Limb (tissue), 2 donors: ENCODE data around the gene LMOD2.
A peak's percentile ranks its signal among the peaks of the same experiment; 100 is the strongest.

Experiments used
- DNase-seq, 2 donors: peaks; one replicate each; pipeline ENCODE4 v3.0.0-alpha.2; 2016; ENCODE audit errors: extremely low spot score in 2 of 2

LMOD2 gene

DNA sequence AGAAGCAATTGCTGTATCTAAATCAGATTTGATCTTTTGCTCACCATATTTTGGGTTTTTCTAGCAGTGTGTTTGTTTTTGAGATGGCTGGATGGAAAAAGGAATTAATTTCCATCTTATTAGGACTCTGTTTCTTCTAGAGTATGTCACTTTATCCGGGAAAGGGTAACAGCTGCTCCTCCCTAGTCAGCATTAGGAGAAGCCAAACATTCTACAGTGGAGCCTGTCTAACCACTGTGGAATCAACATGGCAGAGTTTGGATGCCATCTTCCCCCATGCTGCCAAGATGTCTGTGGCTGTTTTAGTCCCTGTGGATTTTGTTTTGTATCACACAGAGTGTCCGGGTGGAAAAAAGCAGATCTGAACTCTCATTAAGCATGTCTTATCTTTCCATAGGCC is 16.0 kb upstream of the LMOD2 start:
- no peak for DNase-seq

DNA sequence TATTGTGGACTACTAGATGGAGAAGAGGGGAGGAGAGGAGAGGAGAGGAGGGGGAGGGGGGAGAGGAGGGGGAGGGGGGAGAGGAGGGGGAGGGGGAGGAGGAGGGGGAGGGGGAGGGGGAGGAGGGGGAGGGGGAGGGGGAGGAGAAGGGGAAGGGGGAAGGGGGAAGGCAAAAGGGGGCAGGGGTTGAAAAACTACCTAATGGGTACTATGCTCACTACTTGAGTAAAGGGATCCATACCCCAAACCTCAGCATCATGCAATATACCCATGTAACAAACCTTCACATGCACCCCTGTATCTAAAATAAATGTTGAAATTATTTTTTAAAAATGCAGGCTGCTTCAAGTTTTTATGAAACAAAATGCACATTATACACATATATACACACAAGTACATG is 15.1 kb upstream of the LMOD2 start:
- DNase-seq = no peak

DNA sequence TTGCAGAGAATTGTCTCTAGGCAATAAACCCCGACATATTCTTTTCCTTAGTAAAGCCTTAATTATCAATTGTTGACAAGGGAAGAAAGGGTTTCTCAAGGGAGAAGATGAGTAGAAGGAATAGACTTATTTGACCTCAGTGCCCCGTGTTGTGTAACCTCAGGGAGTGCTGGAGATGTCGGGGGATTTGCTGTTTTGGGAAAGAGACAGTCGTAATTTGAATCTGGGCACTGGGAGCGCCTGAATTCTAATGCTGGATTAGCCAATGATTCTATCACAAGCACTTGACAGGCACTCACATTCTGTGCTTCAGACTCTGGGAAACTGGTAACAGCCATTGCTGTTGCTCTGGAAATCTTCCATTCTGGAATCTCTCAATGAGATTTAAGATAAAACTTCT is 13.8 kb upstream of the LMOD2 start:
- no peak for DNase-seq

DNA sequence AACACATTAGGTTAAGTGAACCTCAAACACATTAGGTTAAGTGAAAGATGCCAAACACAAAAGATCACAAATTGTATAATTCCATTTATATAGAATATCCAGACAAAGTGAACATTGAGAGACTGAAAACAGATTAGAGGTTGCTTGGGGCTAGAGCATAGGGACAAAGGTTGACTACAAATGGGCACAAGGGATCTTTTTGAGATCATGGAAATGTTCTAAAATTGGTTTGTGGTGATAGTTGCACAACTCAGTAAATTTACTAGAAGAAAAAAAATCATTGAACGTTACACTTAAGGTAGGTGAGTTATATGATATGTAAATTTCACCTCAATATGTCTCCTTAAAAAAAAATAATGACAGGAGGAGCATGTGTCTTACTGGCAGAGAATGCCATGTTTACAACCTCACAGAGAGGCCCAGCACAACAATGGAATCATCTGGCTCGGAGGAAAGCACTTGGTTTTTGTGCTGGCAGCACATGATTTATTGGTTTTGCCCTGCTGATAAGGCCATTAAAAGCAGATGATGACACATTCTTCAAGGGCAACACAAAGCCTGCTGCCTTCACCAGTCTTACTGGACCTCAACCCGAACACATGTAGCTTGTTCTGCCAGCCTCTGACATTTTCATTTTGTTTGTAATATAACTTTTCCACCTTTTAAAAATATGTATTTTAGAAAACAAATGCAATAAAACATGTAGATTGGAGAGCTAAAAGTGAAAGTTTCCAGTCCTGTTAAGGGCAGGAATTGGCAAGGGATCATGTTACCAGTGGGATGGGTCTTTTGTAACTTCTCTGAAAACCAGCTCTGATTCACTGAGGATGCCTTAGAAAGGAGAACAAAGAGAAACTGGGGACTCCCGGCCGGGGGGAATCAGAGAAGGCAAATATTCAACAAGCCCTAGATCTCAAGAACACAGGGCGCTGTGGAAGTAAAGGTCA is 11.9 kb upstream of the LMOD2 start:
- peak in 1 of 2 donors; percentile 16 for DNase-seq

DNA sequence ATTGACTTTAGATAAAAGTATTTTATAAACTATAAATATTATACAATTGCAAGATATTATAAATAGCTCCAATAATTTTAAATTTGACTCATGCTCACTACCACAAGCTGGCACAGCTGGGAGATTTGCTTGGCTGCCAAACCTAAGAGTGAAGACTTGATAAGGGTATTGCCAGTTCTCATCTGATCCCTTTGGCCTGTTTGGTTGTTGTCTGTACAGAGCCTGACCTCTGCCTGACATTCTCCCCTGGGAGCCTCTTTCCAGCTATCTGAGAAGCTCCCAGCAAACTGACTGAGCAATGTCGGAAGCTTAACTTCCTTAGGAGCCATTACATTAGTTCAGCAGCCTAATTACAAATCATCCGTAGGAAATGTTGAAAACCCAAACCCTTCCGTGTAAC is 10.2 kb upstream of the LMOD2 start:
- no peak for DNase-seq

DNA sequence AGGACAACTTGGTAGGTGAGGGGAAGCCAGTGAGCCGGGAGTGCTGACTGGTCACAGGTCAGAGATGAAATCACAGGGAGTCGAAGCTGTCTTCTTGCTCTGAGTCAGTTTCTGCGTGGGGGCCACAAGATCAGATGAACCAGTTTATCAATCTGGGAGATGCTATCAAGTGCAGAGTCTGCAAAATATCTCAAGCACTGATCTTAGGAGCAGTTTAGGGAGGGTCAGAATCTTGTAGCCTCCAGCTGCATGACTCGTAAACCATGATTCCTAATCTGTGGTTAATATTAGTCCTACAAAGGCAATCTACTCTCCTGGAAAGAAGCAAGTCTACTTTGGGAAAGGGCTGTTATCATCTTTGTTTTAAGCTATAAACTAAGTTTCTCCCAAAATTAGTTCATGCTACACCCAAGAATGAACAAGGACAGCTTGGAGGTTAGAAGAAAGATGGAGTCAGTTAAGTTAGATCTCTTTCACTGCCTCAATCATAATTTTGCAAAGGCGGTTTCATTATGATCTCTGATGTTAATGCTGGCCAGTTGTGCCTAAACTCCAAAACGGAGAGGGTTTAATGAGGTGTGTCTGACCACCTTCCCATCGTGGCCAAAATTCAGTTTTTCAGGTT is 8.4 kb upstream of the LMOD2 start:
- DNase-seq = no peak

DNA sequence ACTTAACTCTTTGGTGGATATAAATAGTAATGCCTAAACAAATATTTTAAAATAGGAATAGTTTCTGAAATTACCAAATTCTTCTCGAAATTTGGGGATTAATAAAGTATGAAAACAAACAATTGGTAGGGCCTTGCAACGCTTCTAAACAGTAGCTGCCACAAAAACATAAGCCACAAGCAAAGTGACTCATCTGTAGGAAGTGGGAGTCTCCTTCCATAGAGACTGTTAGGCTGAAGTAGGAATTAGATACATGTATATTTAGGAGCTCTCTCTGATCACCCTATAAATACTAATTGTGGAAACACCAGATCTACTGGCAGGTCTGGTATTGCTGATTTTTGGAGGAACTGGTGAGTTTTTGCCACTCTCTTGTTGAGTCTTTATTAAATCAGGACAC is 5.7 kb upstream of the LMOD2 start:
- no peak for DNase-seq

DNA sequence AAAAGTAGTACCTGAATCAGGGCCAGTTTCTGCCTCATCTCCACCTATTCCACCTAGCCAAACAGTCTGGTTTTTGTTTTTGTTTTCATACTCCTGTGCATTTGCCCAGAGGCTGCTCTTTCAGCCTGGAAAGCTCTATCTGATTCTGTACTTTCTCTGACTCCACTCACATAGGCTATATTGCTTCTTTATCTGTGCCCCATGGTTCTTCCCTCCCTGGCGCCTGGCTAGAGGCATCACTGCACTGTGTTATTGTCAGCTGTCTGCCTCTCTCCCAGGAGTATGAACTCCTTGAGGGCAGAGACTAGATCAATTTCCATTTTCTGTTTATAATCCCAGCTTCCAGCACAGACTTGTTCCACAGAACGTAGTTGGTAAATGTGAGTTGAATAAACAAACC is 5.1 kb upstream of the LMOD2 start:
- DNase-seq = no peak

DNA sequence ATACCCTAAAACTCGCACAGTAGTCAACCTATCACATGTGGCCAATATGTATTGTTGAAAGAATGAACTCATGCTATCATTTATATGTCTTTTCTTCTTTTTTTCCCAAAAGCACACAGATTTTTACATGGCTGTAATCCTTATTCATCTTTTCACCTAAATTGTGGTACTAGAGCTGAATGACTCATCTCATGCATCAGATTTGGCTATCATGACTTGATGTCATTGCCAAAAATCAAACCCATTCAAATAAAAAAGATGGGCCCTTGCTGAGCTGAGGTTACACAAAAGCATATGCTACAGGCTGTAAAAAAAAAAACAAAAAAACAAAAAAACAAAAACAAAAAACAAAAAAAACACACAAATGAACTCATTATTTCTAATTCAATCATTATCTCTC is 3.3 kb upstream of the LMOD2 start:
- no peak for DNase-seq

DNA sequence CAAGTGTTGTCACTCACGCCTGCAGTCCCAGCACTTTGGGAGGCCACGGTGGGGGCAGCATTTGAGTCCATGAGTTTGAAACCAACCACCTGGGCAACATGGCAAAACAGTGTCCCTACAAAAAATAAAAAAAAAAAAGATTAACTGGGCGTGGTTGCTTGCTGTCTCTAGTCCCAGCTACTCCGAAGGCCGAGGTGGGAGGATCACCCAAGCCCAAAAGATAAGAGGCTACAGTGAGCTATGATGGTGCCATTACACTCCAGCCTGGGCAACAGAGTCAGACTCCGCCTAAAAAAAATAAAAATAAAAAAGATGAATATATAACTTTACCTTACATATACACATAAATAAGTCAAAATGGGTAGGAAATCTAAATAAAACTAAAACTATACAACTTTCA is 2.5 kb upstream of the LMOD2 start:
- DNase-seq = no peak

DNA sequence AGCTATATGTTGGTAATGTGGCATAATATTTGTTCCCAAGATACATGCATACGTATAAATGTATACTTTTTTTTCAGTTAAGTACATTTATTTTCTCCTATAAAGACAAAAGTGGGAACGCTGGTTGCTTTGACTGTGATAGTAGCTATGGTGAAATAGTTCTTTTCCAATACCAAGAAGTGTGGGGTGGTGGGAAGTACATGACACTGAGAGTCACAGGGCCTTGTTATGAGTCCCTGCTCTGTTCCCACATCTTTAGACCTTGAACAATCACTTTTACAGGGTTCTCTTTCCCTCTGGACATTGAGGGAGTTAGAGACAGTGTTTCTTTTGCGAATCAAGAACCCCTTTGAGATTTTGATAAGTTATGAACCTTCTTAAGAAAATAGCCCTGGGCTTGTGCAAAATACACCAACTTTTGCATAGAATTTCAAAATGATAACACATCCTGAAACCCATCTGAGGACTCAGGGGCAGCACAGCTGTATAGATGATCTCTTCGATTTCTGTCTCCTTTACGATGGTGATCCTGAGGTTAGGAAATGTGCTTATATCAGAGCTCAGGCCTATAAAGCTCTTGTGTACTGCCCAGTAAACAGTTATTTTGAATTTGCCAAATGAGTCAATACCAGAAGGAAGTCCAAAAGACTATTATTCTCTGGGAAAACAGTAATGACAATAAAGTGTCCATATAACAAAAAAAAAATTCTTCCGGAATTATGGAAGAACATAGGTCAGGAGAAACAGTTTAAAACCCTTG is 1.1 kb downstream of the LMOD2 start:
- DNase-seq = no peak

DNA sequence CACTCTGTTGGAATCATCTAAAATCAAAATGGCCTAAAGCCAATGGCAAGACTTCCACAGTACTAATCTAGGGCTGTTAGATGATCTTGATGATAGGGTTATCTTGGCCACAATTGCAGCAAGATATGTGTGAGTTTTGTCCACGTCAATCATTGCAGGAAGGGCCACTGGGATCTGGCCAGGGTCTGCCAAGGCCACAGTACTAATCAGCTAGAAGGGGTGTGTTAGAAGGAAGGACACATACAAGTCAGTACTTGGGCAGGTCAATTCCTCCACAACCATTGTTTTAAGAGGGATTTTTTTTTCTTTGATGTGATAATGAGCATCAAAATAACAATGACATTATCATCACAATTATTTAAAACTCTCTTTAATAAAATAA is 1.6 kb downstream of the LMOD2 start:
- no peak for DNase-seq

DNA sequence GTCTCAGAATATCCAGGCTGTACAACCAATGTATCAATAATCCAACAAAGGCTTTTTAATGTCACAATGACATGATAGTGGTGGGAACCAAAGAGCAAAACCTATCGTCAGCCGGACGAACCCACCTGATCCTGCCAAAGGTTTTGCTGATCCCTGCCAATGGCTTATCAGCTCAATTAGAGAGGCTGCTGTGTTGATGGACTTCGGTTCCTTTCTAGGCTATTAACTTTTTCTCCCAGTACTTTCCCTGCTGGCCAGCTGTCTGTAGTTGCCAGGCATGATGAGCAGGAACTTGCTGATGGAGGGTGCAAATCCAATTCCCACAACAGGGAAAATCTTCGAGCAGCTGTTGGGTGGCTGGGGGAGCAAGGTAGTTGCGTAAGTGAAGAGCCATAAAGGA is 2.4 kb downstream of the LMOD2 start:
- no peak for DNase-seq

DNA sequence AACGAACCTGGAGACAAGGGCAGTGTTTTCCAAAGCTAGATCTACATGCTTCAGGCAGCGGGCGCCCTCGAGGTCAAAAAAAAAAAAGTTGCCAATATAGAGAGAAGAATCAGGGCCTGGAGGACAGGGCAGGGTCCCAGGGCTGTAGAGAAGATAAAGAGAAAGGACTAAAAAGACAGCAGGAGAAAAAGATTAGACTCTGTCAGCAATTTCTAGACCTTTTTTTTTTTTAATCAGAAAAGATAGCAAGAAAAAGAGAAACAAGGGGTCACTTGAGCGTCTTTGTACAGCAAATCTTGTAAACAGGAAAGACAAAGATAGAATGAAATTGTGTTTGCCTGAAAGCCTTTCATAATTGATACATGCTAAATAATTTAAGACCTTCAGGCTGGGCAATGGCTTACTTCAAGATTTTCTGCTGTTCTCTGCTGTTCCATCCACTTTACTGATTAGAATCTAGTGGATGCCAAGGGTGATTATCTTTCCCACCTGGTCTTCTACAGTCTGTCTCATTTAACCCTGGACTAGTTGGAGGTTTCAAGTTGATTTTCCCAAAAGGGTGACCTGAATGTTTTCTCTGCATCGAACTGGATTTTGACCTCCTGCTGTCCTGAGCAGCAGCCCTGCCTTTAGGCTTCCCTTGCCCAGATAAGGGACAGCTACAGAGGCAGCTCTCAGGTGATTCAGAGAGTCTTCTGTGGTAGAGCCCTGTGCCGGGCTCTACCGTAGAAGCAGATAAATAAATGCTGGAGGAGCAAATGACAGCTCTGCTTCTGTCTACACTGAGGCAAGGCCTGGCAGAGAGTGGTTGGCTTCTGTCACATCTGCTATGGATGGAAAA is 5.1 kb downstream of the LMOD2 start:
- DNase-seq = no peak

DNA sequence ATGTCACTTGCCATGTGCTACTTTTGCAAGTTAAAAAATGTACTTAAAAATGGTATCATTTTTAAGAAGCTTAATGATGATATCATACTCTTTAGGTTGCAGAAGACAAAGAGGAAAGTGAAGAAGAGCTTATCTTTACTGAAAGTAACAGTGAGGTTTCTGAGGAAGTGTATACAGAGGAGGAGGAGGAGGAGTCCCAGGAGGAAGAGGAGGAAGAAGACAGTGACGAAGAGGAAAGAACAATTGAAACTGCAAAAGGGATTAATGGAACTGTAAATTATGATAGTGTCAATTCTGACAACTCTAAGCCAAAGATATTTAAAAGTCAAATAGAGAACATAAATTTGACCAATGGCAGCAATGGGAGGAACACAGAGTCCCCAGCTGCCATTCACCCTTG is 6.1 kb downstream of the LMOD2 start:
- DNase-seq = no peak

DNA sequence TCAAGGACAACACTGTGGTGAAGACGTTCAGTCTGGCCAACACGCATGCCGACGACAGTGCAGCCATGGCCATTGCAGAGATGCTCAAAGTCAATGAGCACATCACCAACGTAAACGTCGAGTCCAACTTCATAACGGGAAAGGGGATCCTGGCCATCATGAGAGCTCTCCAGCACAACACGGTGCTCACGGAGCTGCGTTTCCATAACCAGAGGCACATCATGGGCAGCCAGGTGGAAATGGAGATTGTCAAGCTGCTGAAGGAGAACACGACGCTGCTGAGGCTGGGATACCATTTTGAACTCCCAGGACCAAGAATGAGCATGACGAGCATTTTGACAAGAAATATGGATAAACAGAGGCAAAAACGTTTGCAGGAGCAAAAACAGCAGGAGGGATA is 6.6 kb downstream of the LMOD2 start:
- no peak for DNase-seq

DNA sequence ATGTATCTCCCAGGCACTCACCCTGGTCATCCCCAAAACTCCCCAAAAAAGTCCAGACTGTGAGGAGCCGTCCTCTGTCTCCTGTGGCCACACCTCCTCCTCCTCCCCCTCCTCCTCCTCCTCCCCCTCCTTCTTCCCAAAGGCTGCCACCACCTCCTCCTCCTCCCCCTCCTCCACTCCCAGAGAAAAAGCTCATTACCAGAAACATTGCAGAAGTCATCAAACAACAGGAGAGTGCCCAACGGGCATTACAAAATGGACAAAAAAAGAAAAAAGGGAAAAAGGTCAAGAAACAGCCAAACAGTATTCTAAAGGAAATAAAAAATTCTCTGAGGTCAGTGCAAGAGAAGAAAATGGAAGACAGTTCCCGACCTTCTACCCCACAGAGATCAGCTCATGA is 7.1 kb downstream of the LMOD2 start:
- no peak for DNase-seq

DNA sequence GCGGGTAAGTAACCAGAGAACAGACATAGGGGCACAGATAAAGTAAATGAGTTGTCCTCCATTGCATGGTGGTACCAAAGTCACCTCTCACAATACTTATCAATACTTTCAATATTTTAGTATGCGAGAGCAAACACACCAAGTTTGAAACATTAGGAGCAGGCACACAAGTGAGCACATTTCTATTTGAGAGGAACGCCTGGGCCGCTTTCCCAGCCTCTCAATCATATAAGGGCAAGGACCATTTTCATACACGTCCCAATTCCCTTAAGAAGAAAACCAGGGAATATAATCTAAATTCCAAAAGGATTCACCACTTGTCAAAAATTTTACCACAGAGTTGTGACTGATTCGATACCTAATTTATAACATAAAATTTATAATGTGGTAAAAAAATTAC is 7.5 kb downstream of the LMOD2 start:
- DNase-seq = no peak

DNA sequence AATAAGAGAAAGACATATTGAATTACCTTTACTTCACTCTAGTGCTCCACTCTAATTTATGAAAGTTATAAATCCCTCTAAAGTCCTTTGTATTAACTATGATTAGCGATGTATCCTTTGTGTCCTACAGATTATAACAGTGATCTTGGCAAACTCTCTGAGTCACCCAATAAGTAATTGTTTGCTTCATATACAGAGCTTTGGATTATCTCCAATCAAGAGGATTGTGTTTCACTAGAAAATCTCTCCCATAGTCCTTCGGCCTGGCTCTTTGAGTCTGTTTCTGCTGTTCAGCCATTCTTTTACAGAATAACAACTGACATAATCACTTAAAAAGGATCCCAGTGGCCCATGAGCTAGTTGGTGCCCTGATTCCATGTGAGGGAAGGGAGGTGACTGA is 9.5 kb downstream of the LMOD2 start:
- DNase-seq = no peak

DNA sequence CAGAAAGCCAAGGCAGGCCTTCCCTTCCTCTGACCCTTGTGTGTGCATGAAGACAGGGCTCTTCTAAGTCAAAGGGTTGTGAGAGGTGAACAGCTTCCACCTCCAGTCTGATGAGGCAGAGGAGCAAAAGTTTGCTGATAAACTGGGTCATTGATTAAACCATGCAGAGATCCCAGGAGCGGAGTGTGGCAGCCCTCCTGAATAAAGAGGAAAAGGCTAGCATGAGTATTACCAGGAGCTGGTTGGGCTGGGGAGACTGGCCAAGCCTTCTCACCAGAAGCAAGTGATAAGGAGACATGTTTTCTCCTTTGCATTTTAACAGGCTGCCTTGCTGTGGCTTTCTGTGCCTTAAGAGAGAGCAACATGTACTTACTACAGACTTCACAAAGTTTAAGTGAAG is 10.2 kb downstream of the LMOD2 start:
- DNase-seq = no peak

DNA sequence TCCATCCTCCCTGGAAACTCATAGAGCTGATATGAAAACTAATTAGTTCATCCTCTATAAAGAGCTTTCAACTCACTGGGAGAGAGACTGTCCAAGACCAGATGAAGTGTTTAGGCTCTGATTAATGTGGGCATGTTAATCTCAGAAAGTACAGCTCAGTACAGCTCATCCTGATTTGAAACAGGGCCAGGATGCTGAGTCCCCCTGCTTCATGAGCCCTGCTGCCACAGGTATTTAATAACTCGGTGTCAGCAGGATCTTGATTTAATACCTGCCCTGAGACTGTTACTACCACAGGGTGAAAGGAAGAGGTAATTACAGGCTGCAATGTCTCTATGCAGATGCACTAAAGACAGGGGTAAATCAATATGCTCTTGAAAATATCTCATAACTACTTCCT is 10.8 kb downstream of the LMOD2 start:
- DNase-seq = no peak

DNA sequence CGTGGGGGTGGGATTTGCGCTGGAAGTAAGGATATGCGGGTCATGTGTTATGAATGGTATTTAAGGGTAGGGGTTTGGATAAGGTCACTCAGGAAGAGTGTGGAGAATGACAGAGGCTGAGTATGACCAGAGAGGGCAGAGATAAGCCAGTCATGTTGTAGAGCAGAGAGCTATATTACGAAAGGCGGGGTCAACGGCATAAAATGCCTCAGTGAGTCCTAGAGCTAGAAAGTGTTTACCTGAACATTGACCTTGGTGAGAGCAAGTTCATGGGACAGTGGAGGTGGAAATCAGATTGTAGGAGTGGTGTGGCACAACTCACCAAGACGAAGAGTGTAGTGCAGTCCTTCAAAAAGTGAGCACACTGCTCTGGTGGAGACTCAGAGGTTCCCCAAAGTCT is 13.8 kb downstream of the LMOD2 start:
- DNase-seq = no peak
